K562 (cell line): ENCODE data around the gene TULP3. TPM values are rescaled to one million over a fixed set of nuclear protein-coding genes. Genes with fewer than 3 reads are reported as not detected.

Experiments
- CBFA2T2 ChIP-seq: fragments of 450-650 bp; conservative IDR thresholded peaks from 2 replicates; pipeline ENCODE4 v1.6.1; 2017; ENCODE audit warnings: mild to moderate bottlenecking
- CREM ChIP-seq: IDR thresholded peaks from 2 replicates; pipeline ENCODE4 v1.6.1; 2014; ENCODE audit warnings: antibody characterized with exemption, low read depth
- E2F6 ChIP-seq, 2 experiments: IDR thresholded peaks; 2 replicates each; pipeline ENCODE4 v1.6.1; 2011; ENCODE audit warnings: borderline replicate concordance in 1 of 2, control low read depth in 1 of 2, low read depth in 1 of 2, low read length in 1 of 2, mild to moderate bottlenecking in 1 of 2, mixed read lengths in 1 of 2, moderate library complexity in 1 of 2; ENCODE audit not compliant: insufficient read depth in 1 of 2, insufficient read length in 1 of 2, poor library complexity in 1 of 2, severe bottlenecking in 1 of 2; ENCODE audit errors: extremely low read depth in 1 of 2
- GATAD2A ChIP-seq: fragments of 450-650 bp; IDR thresholded peaks from 2 replicates; pipeline ENCODE4 v1.6.1; 2017
- KDM4B ChIP-seq, 2 experiments: fragments of 450-650 bp in 1 of 2; sonication (generic) in 1 of 2; IDR thresholded peaks; 2 replicates each; pipeline ENCODE4 v1.6.1; 2016 to 2017; ENCODE audit warnings: borderline replicate concordance in 2 of 2, antibody characterized with exemption in 1 of 2, low read depth in 1 of 2, mild to moderate bottlenecking in 1 of 2
- MAFF ChIP-seq: IDR thresholded peaks from 2 replicates; pipeline ENCODE4 v1.6.1; 2012; ENCODE audit warnings: low read length, improper control_type of control experiment
- MEIS2 ChIP-seq: fragments of 450-650 bp; IDR thresholded peaks from 2 replicates; pipeline ENCODE4 v1.6.1; 2014; ENCODE audit warnings: mild to moderate bottlenecking; ENCODE audit not compliant: partially characterized antibody
- MYC ChIP-seq, 2 experiments: fragments of 250-450 bp in 1 of 2; sonication (Bioruptor Pico) in 1 of 2; IDR thresholded peaks; 2 replicates each; pipeline versions ENCODE4 v1.5.1 to v1.6.1; 2012 to 2021; ENCODE audit warnings: low read depth in 2 of 2, borderline replicate concordance in 1 of 2, improper control_type of control experiment in 1 of 2, low read length in 1 of 2, mild to moderate bottlenecking in 1 of 2, moderate library complexity in 1 of 2
- NFYB ChIP-seq: IDR thresholded peaks from 2 replicates; pipeline ENCODE4 v1.6.1; 2011; ENCODE audit warnings: mild to moderate bottlenecking, moderate library complexity; ENCODE audit not compliant: insufficient read length; ENCODE audit errors: extremely low read depth
- PCBP1 ChIP-seq: fragments of 200-400 bp; formaldehyde crosslinking; IDR thresholded peaks from 2 replicates; pipeline ENCODE4 v1.6.1; 2018; ENCODE audit warnings: mild to moderate bottlenecking, low read depth, low read length; ENCODE audit not compliant: poor library complexity, severe bottlenecking
- PHTF2 ChIP-seq: fragments of 250-450 bp; sonication (Bioruptor Pico); IDR thresholded peaks from 2 replicates; pipeline ENCODE4 v1.5.0; 2021; ENCODE audit warnings: mild to moderate bottlenecking
- POLR3A ChIP-seq: IDR thresholded peaks from 2 replicates; pipeline ENCODE4 v1.6.1; 2011; ENCODE audit warnings: borderline replicate concordance, mild to moderate bottlenecking, moderate library complexity; ENCODE audit not compliant: insufficient read length, insufficient read depth; ENCODE audit errors: extremely low read depth
- PTBP1 ChIP-seq: fragments of 200-400 bp; formaldehyde crosslinking; IDR thresholded peaks from 2 replicates; pipeline ENCODE4 v1.6.1; 2017; ENCODE audit warnings: low read depth, low read length
- RBM22 ChIP-seq: fragments of 200-400 bp; formaldehyde crosslinking; IDR thresholded peaks from 2 replicates; pipeline ENCODE4 v1.6.1; 2018; ENCODE audit warnings: low read length, low read depth; ENCODE audit not compliant: poor library complexity, severe bottlenecking
- SNRNP70 ChIP-seq: fragments of 200-400 bp; formaldehyde crosslinking; optimal IDR thresholded peaks from 2 replicates; pipeline ENCODE3; 2017; ENCODE audit warnings: low read depth, low read length
- TARDBP ChIP-seq: fragments of 450-650 bp; IDR thresholded peaks from 2 replicates; pipeline ENCODE4 v1.6.1; 2016
- TGIF2 ChIP-seq: sonication (generic); formaldehyde crosslinking; IDR thresholded peaks from 2 replicates; pipeline ENCODE4 v1.8.1; 2022; ENCODE audit warnings: mild to moderate bottlenecking, missing genetic modification reagents, moderate library complexity
- TRIM28 ChIP-seq: fragments of 450-650 bp; IDR thresholded peaks from 2 replicates; pipeline ENCODE4 v1.6.1; 2017
- VEZF1 ChIP-seq: fragments of 200-800 bp; sonication (Bioruptor generic); IDR thresholded peaks from 2 replicates; pipeline ENCODE4 v1.6.1; 2017; ENCODE audit warnings: missing genetic modification characterization, missing compliant biosample characterization
- ZC3H11A ChIP-seq: IDR thresholded peaks from 2 replicates; pipeline ENCODE4 v1.6.1; 2012; ENCODE audit warnings: low read depth, low read length, improper control_type of control experiment
- ZNF408 ChIP-seq: fragments of 250-450 bp; sonication (Bioruptor Pico); IDR thresholded peaks from 2 replicates; pipeline ENCODE4 v1.4.0; 2020; ENCODE audit warnings: low read depth, mild to moderate bottlenecking, moderate library complexity
- ZNF586 ChIP-seq: fragments of 450-650 bp; formaldehyde crosslinking; conservative IDR thresholded peaks from 2 replicates; pipeline ENCODE4 v1.4.0; 2020; ENCODE audit warnings: mild to moderate bottlenecking, moderate library complexity
- ZNF589 ChIP-seq: fragments of 200-800 bp; sonication (Bioruptor generic); IDR thresholded peaks from 2 replicates; pipeline ENCODE4 v1.6.1; 2016; ENCODE audit warnings: low read depth, missing genetic modification characterization, missing compliant biosample characterization
- polyA plus RNA-seq, 8 experiments: library from polyadenylated mRNA; depleted of rRNA in 4 of 8; stranded (reverse) in 5 of 8; unstranded in 3 of 8; fragments of >200 nt; fragmentation: Nextera tagmentation in 2 of 8; fragmentation: Illumina TruSeq in 1 of 8; extraction: Ambion mirVana in 2 of 8; extraction: Trizol in 1 of 8; gene quantifications; 2 replicates each; pipeline versions ENCODE4 v1.2.1 to v1.2.3, GENCODE V29; 2011 to 2014; ENCODE audit warnings: inconsistent platforms in 1 of 8, missing spikeins in 1 of 8
- total RNA-seq, 7 experiments: library from RNA; depleted of rRNA in 6 of 7; stranded (reverse); fragments of >200 nt in 6 of 7; fragmentation: Illumina TruSeq in 2 of 7; extraction: Trizol in 2 of 7; gene quantifications; 2 replicates each; pipeline versions ENCODE4 v1.2.1 to v1.2.3, GENCODE V29; 2011 to 2021; ENCODE audit warnings: low replicate concordance in 1 of 7
- TF ChIP-seq, protein P1 (sequence below): fragments of 450-650 bp; IDR thresholded peaks from 2 replicates; pipeline ENCODE4 v1.6.1; 2016; ENCODE audit warnings: mild to moderate bottlenecking

Gene TULP3
- total and polyA plus RNA-seq, 9 of the 15 experiments (the other 6 are each of a cell fraction or from before 2014, with no cell fraction given): 3.6 to 13.3 (median 7.3) TPM

GRCh38 chr12:2890388-2891239 is at the start of gene TULP3 (continued):
- TF ChIP-seq, protein P1, sequence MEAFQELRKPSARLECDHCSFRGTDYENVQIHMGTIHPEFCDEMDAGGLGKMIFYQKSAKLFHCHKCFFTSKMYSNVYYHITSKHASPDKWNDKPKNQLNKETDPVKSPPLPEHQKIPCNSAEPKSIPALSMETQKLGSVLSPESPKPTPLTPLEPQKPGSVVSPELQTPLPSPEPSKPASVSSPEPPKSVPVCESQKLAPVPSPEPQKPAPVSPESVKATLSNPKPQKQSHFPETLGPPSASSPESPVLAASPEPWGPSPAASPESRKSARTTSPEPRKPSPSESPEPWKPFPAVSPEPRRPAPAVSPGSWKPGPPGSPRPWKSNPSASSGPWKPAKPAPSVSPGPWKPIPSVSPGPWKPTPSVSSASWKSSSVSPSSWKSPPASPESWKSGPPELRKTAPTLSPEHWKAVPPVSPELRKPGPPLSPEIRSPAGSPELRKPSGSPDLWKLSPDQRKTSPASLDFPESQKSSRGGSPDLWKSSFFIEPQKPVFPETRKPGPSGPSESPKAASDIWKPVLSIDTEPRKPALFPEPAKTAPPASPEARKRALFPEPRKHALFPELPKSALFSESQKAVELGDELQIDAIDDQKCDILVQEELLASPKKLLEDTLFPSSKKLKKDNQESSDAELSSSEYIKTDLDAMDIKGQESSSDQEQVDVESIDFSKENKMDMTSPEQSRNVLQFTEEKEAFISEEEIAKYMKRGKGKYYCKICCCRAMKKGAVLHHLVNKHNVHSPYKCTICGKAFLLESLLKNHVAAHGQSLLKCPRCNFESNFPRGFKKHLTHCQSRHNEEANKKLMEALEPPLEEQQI: no peak
- TF ChIP-seq PHTF2: no peak
- no peak for TF ChIP-seq SNRNP70
- TF ChIP-seq TGIF2 (CRISPR knock-in tag): no peak
- TF ChIP-seq TARDBP: no peak
- TF ChIP-seq CREM: peak; percentile 56
- TF ChIP-seq RBM22: peak; percentile 89
- TF ChIP-seq E2F6 (IDR thresholded peaks at IDR 0.05; ENCODE audit: borderline replicate concordance in 1 of 2, extremely low read depth in 1 of 2, insufficient read depth in 1 of 2, insufficient read length in 1 of 2, low read depth in 1 of 2, low read length in 1 of 2, poor library complexity in 1 of 2, severe bottlenecking in 1 of 2): peak; percentile 94 to 96
- no peak for TF ChIP-seq MAFF
- no peak for TF ChIP-seq ZNF586 (CRISPR knock-in tag)
- no peak for TF ChIP-seq KDM4B (IDR thresholded peaks at IDR 0.05; ENCODE audit: borderline replicate concordance in 2 of 2, low read depth in 1 of 2)
- peak; percentile 73 for TF ChIP-seq VEZF1 (CRISPR knock-in tag)
- TF ChIP-seq TRIM28: no peak
- no peak for TF ChIP-seq ZNF408 (CRISPR knock-in tag)
- no peak for TF ChIP-seq ZC3H11A
- peak; percentile 82 for TF ChIP-seq NFYB
- TF ChIP-seq GATAD2A: no peak
- TF ChIP-seq MEIS2: peak; percentile 26
- TF ChIP-seq PTBP1: no peak
- no peak; the same call in 1 of the 2 replicates for TF ChIP-seq MYC (IDR thresholded peaks at IDR 0.05; ENCODE audit: low read depth, low read length)
- no peak for TF ChIP-seq MYC (CRISPR knock-in tag; IDR thresholded peaks at IDR 0.05; ENCODE audit: borderline replicate concordance, low read depth)
- TF ChIP-seq POLR3A: no peak
- TF ChIP-seq PCBP1: no peak
- TF ChIP-seq CBFA2T2: no peak
- TF ChIP-seq ZNF589: no peak
